SU-DHL-6 (cell line): Measurements from ENCODE around the gene TELO2.

ENCODE experiments used
- CTCF ChIP-seq: fragments of 200-600 bp; sonication (generic); IDR thresholded peaks from one replicate; pipeline ENCODE4 v1.5.1; 2017; ENCODE audit warnings: antibody characterized with exemption, mild to moderate bottlenecking, low read length, moderate library complexity; ENCODE audit not compliant: insufficient read depth, poor library complexity, severe bottlenecking
- EZH2phosphoT487 ChIP-seq: fragments of 200-600 bp; sonication (generic), shearing (Covaris generic); conservative IDR thresholded peaks from 2 replicates; pipeline ENCODE4 v1.6.1; 2018; ENCODE audit warnings: mild to moderate bottlenecking, antibody characterized with exemption, low read length, moderate library complexity, mixed read lengths

DNA sequence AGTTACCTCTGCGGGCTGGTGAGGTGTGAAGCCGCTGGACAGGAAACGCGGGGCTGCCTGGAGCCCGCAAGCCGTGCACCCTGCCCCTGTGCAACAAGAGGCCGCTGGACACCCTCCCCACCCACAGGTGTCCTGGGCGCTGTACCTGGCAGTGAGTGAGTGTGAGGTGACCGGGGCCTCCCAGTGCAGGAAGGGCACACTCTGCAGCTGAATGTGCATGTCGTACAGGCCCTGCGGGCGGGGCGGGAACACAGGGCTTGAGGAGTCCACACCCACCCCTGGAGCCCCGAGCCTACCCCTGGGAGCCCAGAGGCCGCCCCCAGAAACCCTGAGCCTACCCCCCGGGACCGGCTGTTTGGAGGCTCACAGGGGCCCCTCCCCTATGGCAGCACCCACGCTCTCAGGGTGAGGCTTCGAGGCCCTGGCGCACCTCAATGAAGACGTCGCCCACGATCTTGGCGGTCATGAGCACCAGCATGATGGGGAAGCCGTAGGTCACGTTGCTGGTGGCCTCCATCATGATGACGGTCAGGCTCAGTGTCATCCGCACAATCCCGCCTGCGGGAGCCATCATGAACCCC lies 44.5 kb upstream of the TELO2 start:
- TF ChIP-seq CTCF (no peak), EZH2phosphoT487 (no peak)
